A549 (cell line): Measurements from ENCODE around the gene MSL2. TPM values are rescaled to one million over a fixed set of nuclear protein-coding genes. Genes with fewer than 3 reads are reported as not detected.

Experiments
- ATAC-seq, 2 experiments: fragments of 200-7000 bp in 1 of 2; fragments of >200 bp in 1 of 2; cut with Nextera tagmentation in 1 of 2; cut with Tn5 transposase in 1 of 2; 3 replicates each; pipeline versions ENCODE4 v1.8.0 to v1.9.1; 2018 to 2020; ENCODE audit warnings: mild to moderate bottlenecking in 1 of 2, moderate library complexity in 1 of 2
- CTCF ChIA-PET: fragments of 300-600 bp; sonication (Branson Sonifier 250); formaldehyde crosslinking; extraction: SDS; loops from one replicate; lab custom pipeline; 2021; ENCODE audit warnings: antibody characterized with exemption, inconsistent platforms; lab: Yijun Ruan, JAX
- POLR2A ChIA-PET: fragments of 350-600 bp; formaldehyde crosslinking; extraction: SDS; loops from one replicate; lab custom pipeline; 2021; ENCODE audit warnings: antibody characterized with exemption, inconsistent platforms; lab: Yijun Ruan, JAX
- DNase-seq, 2 experiments: peaks; one replicate each; pipeline versions ENCODE4 v3.0.0 to v3.0.0-alpha.2; 2011 to 2016; ENCODE audit warnings: low read depth in 1 of 2, low spot score in 1 of 2
- FAIRE-seq: peaks from 2 replicates; lab custom pipeline; 2011; peaks lifted over from hg19 to GRCh38; lab: Jason Lieb, UNC
- H3K27ac ChIP-seq, 2 experiments: fragments of >200 bp; sonication (Bioruptor Twin); formaldehyde crosslinking; 3 replicates each; pipeline ENCODE4 v1.5.1; 2016 to 2017
- H3K4me1 ChIP-seq: fragments of >200 bp; sonication (Bioruptor Twin); formaldehyde crosslinking; 3 replicates; pipeline ENCODE4 v1.6.1; 2016
- H3K4me2 ChIP-seq: fragments of >200 bp; sonication (Bioruptor Twin); formaldehyde crosslinking; 3 replicates; pipeline ENCODE4 v1.6.1; 2016
- H3K4me3 ChIP-seq: fragments of >200 bp; sonication (Bioruptor Twin); formaldehyde crosslinking; 3 replicates; pipeline ENCODE4 v1.5.1; 2016
- H3K9me3 ChIP-seq: fragments of >200 bp; sonication (Bioruptor Twin); formaldehyde crosslinking; 3 replicates; pipeline ENCODE4 v1.6.1; 2016
- CBX2 ChIP-seq: fragments of 200-600 bp; sonication (generic); IDR thresholded peaks from 2 replicates; pipeline ENCODE4 v1.6.1; 2016; ENCODE audit warnings: low read depth, mild to moderate bottlenecking, borderline replicate concordance
- CBX8 ChIP-seq: fragments of 200-600 bp; sonication (generic); IDR thresholded peaks from 2 replicates; pipeline ENCODE4 v1.6.1; 2016
- CEBPB ChIP-seq, 2 experiments: fragments of >200 bp in 1 of 2; sonication (Bioruptor Twin) in 1 of 2; formaldehyde crosslinking in 1 of 2; IDR thresholded peaks; 2 replicates each; pipeline ENCODE4 v1.6.1; 2012 to 2016
- CTCF ChIP-seq: fragments of >200 bp; sonication (Bioruptor Twin); formaldehyde crosslinking; IDR thresholded peaks from 3 replicates; pipeline ENCODE4 v1.5.1; 2016
- ESRRA ChIP-seq: fragments of 150-350 bp; IDR thresholded peaks from 2 replicates; pipeline ENCODE4 v1.6.1; 2014; ENCODE audit warnings: mild to moderate bottlenecking, low read length, borderline replicate concordance
- HOXB13 ChIP-seq: fragments of 250-450 bp; sonication (Bioruptor Pico); IDR thresholded peaks from 2 replicates; pipeline ENCODE4 v1.5.0; 2020; ENCODE audit warnings: low read depth, mild to moderate bottlenecking, moderate library complexity
- NFE2L2 ChIP-seq: fragments of 150-350 bp; conservative IDR thresholded peaks from 2 replicates; pipeline ENCODE4 v1.6.1; 2014; ENCODE audit warnings: low read length
- POLR2AphosphoS2 ChIP-seq: conservative IDR thresholded peaks from 2 replicates; pipeline ENCODE4 v1.6.1; 2012; ENCODE audit warnings: low read length, improper control_type of control experiment, inconsistent platforms
- RARB ChIP-seq: fragments of 250-450 bp; sonication (Bioruptor Pico); IDR thresholded peaks from 2 replicates; pipeline ENCODE4 v1.8.0; 2021; ENCODE audit warnings: mild to moderate bottlenecking, moderate library complexity
- REST ChIP-seq: fragments of 200-600 bp; sonication (generic); IDR thresholded peaks from 2 replicates; pipeline ENCODE4 v1.6.1; 2016; ENCODE audit warnings: antibody characterized with exemption, mild to moderate bottlenecking, moderate library complexity
- TFCP2L1 ChIP-seq: fragments of 250-450 bp; sonication (Bioruptor Pico); IDR thresholded peaks from 2 replicates; pipeline ENCODE4 v1.5.0; 2021; ENCODE audit warnings: mild to moderate bottlenecking
- ZSCAN20 ChIP-seq: fragments of 250-450 bp; sonication (Bioruptor Pico); IDR thresholded peaks from 2 replicates; pipeline ENCODE4 v1.8.0; 2022; ENCODE audit warnings: mild to moderate bottlenecking, moderate library complexity
- WGBS: methylation state at CpG from one replicate; pipeline ENCODE4 v1.1.6; 2017; ENCODE audit errors: missing lambda C conversion rate; 5-methylcytosine and 5-hydroxymethylcytosine counted together
- polyA plus RNA-seq, 4 experiments: library from polyadenylated mRNA; depleted of rRNA in 3 of 4; stranded (reverse); fragments of >200 nt; fragmentation: RNase III in 1 of 4; extraction: RNeasy Plus Mini Kit Qiagen cat#74134 plus additional on column Dnase treatment in 1 of 4; gene quantifications; 2 replicates in 3 of 4; 3 replicates in 1 of 4; pipeline ENCODE4 v1.2.3, GENCODE V29; 2011 to 2017

The MSL2 gene
- polyA plus RNA-seq, 2 of the 4 experiments (the other 2 are of a cell fraction) = 8.4 to 10.1 TPM

DNA sequence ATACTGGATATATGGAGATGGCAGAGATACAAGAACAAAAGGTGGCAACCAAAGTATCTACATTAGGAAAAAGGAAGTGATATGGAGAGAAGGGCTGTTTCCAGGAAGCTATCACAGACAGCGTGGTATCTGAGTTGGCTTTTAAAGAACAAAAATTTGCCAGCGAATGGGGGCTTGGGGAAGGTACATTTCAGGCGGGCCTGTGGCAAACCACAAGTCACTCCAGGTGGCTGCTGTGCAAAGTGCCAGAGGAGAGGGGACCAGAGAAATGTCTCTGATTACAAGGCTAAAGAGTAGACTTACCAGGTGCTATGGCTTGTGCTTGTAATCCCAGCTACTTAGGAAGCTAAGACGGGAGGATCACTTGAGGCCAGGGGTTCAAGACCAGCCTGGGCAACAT, 91.1 kb downstream of the MSL2 start:
- TF ChIP-seq ZSCAN20 (no peak), POLR2AphosphoS2 (no peak), CEBPB (IDR thresholded peaks at IDR 0.05) (no peak), NFE2L2 (no peak), RARB (CRISPR knock-in tag) (no peak), ESRRA (no peak), CTCF (no peak), TFCP2L1 (CRISPR knock-in tag) (no peak), CBX2 (no peak), HOXB13 (CRISPR knock-in tag) (no peak), CBX8 (no peak), REST (no peak)
- no peak for FAIRE-seq
- H3K4me3 ChIP-seq = no peak overlapping the region
- H3K9me3 ChIP-seq = no peaks in the 10 kb centered on the region
- no peak overlapping the region for H3K4me2 ChIP-seq
- no peak for DNase-seq
- CTCF ChIA-PET = interaction anchor here (1.6 kb wide), 1 partner anchor 14 kb away, joined by 3 read pairs; no protein-coding TSS in a partner anchor
- POLR2A ChIA-PET = no interaction called here
- H3K27ac ChIP-seq = no peak overlapping the region
- no peak for ATAC-seq
- WGBS = 86% methylated on average over 4 of the region's 4 CpGs
- no peaks in the 10 kb centered on the region for H3K4me1 ChIP-seq

Other genes starting within 250 kb of the MSL2 start
- 2.9 and 3.2 TPM in 2 replicates for gene PPP2R3A, start 230.6 kb downstream of the MSL2 start, polyA plus RNA-seq (2011; rRNA removed)
- gene PPP2R3A, start 230.6 kb downstream of the MSL2 start, polyA plus RNA-seq (2017; fragmentation: RNase III; extraction: RNeasy Plus Mini Kit Qiagen cat#74134 plus additional on column Dnase treatment) = 1.9 to 2.2 TPM (median 2.0 TPM) in 3 replicates
- gene PCCB, start 54.0 kb upstream of the MSL2 start, polyA plus RNA-seq (2011; rRNA removed) = 65.5 and 69.7 TPM in 2 replicates
- 31.7 to 34.9 TPM (median 32.7 TPM) in 3 replicates for gene PCCB, start 54.0 kb upstream of the MSL2 start, polyA plus RNA-seq (2017; fragmentation: RNase III; extraction: RNeasy Plus Mini Kit Qiagen cat#74134 plus additional on column Dnase treatment)